HCT116 (cell line): ENCODE data around the gene FAM184A. TPM values are rescaled to one million over a fixed set of nuclear protein-coding genes. Genes with fewer than 3 reads are reported as not detected.

ENCODE experiments used
- ATAC-seq: fragments of 200-7000 bp; cut with Tn5 transposase; 2 replicates; pipeline ENCODE4 v1.9.1; 2020; ENCODE audit warnings: mild to moderate bottlenecking, moderate library complexity
- BruUV-seq: library from RNA; stranded (reverse); fragments of 400-500 nt; replicated peaks from 2 replicates; lab custom pipeline; 2021; lab: Mats Ljungman, UMichigan
- CTCF ChIA-PET: fragments of 300-600 bp; sonication (Branson Sonifier 250); formaldehyde crosslinking; loops from one replicate; lab custom pipeline; 2021; ENCODE audit warnings: antibody characterized with exemption; lab: Charles Lee
- POLR2A ChIA-PET: fragments of 300-600, 350-600 bp; sonication (Branson Sonifier 250); formaldehyde crosslinking; loops from one replicate; lab custom pipeline; 2021; ENCODE audit warnings: antibody characterized with exemption; lab: Charles Lee
- RAD21 ChIA-PET, 2 experiments: fragments of 300-600 bp; sonication (Branson Sonifier 250); formaldehyde crosslinking; loops; one replicate each; lab custom pipeline; 2023; ENCODE audit warnings: low total read pairs in 2 of 2; ENCODE audit not compliant: uncharacterized antibody in 2 of 2, unreplicated experiment in 2 of 2, low non-redundant PET in 1 of 2; lab: Charles Lee
- DNase-seq: peaks from one replicate; pipeline ENCODE4 v3.0.0-alpha.2; 2010; ENCODE audit warnings: low read depth, low spot score
- H2AFZ ChIP-seq: fragments of 200-600 bp; shearing (Covaris generic), sonication (generic); 2 replicates; pipeline ENCODE4 v1.6.1; 2017; ENCODE audit warnings: low read depth, mixed run types, mixed read lengths, antibody characterized with exemption, low read length; ENCODE audit not compliant: poor library complexity, severe bottlenecking
- H3K27ac ChIP-seq: 2 replicates; pipeline ENCODE4 v1.5.1; 2012; ENCODE audit warnings: low read depth, low read length
- H3K27me3 ChIP-seq: fragments of 200-600 bp; sonication (generic); 2 replicates; pipeline ENCODE4 v1.6.1; 2016; ENCODE audit warnings: mixed run types, low read length, mixed read lengths; ENCODE audit not compliant: insufficient read depth
- H3K36me3 ChIP-seq, 2 experiments: fragments of 200-500 bp in 1 of 2; fragments of 200-600 bp in 1 of 2; sonication (Bioruptor generic) in 1 of 2; sonication (generic) in 1 of 2; 2 replicates each; pipeline versions ENCODE4 v1.5.1 to v1.6.1; 2014 to 2016; ENCODE audit warnings: low read length in 2 of 2, inconsistent platforms in 1 of 2, mixed read lengths in 1 of 2, mixed run types in 1 of 2; ENCODE audit not compliant: insufficient read depth in 2 of 2, control insufficient read depth in 1 of 2
- H3K4me1 ChIP-seq, 2 experiments: fragments of 200-600 bp in 1 of 2; sonication (generic) in 1 of 2; 2 replicates each; pipeline versions ENCODE4 v1.5.1 to v1.6.1; 2012 to 2017; ENCODE audit warnings: low read length in 2 of 2, inconsistent platforms in 1 of 2, mild to moderate bottlenecking in 1 of 2, mixed read lengths in 1 of 2, mixed run types in 1 of 2, moderate library complexity in 1 of 2; ENCODE audit not compliant: insufficient read depth in 2 of 2, control insufficient read depth in 1 of 2
- H3K4me2 ChIP-seq: fragments of 200-600 bp; sonication (generic); 2 replicates; pipeline ENCODE4 v1.6.1; 2017; ENCODE audit warnings: mixed run types, low read length, mixed read lengths
- H3K4me3 ChIP-seq, 2 experiments: fragments of 200-600 bp in 1 of 2; sonication (generic) in 1 of 2; replicated peaks in 1 of 2; 2 replicates each; pipeline ENCODE4 v1.5.1; 2011 to 2016; ENCODE audit warnings: low read length in 2 of 2, control low read depth in 1 of 2, low read depth in 1 of 2, mild to moderate bottlenecking in 1 of 2, mixed read lengths in 1 of 2, mixed run types in 1 of 2
- H3K79me2 ChIP-seq: fragments of 200-600 bp; sonication (generic); 2 replicates; pipeline ENCODE4 v1.6.1; 2017; ENCODE audit warnings: mild to moderate bottlenecking, mixed run types, low read length, moderate library complexity, mixed read lengths; ENCODE audit not compliant: insufficient read depth
- H3K9ac ChIP-seq: fragments of 200-600 bp; sonication (generic); 2 replicates; pipeline ENCODE4 v1.6.1; 2016; ENCODE audit warnings: low read length, mixed read lengths
- H3K9me2 ChIP-seq: fragments of 200-600 bp; sonication (generic), shearing (Covaris generic); 2 replicates; pipeline ENCODE4 v1.6.1; 2017; ENCODE audit warnings: mixed run types, mild to moderate bottlenecking, moderate library complexity; ENCODE audit not compliant: insufficient read depth
- H3K9me3 ChIP-seq, 2 experiments: fragments of 200-500 bp in 1 of 2; fragments of 200-600 bp in 1 of 2; sonication (Bioruptor generic) in 1 of 2; sonication (generic) in 1 of 2; 2 replicates each; pipeline ENCODE4 v1.6.1; 2014 to 2017; ENCODE audit warnings: low read length in 2 of 2, mixed read lengths in 2 of 2, inconsistent platforms in 1 of 2, low read depth in 1 of 2, mild to moderate bottlenecking in 1 of 2, mixed run types in 1 of 2, moderate library complexity in 1 of 2; ENCODE audit not compliant: control insufficient read depth in 1 of 2, insufficient read depth in 1 of 2
- H4K20me1 ChIP-seq: fragments of 200-600 bp; sonication (generic), shearing (Covaris generic); 2 replicates; pipeline ENCODE4 v1.6.1; 2017; ENCODE audit warnings: mixed run types, mild to moderate bottlenecking, moderate library complexity; ENCODE audit not compliant: insufficient read depth
- EGR1 ChIP-seq: IDR thresholded peaks from 2 replicates; pipeline ENCODE4 v1.6.1; 2012; ENCODE audit warnings: low read depth
- ELF1 ChIP-seq: IDR thresholded peaks from 2 replicates; pipeline ENCODE4 v1.6.1; 2012; ENCODE audit warnings: low read depth, borderline replicate concordance
- EZH2 ChIP-seq: fragments of 200-600 bp; sonication (generic); IDR thresholded peaks from 2 replicates; pipeline ENCODE4 v1.6.1; 2017; ENCODE audit warnings: antibody characterized with exemption, mixed run types
- POLR2A ChIP-seq: IDR thresholded peaks from 2 replicates; pipeline ENCODE4 v1.7.0; 2011; ENCODE audit warnings: borderline replicate concordance; ENCODE audit not compliant: insufficient read depth, insufficient read length; ENCODE audit errors: extremely low read depth
- POLR2AphosphoS5 ChIP-seq: IDR thresholded peaks from 2 replicates; pipeline ENCODE4 v1.6.1; 2011; ENCODE audit warnings: mild to moderate bottlenecking, low read depth, low read length, moderate library complexity
- REST ChIP-seq: IDR thresholded peaks from 2 replicates; pipeline ENCODE4 v1.6.1; 2012; ENCODE audit warnings: low read depth
- SIN3A ChIP-seq: IDR thresholded peaks from 2 replicates; pipeline ENCODE4 v1.6.1; 2012; ENCODE audit warnings: low read depth
- ZFX ChIP-seq: fragments of 450-650 bp; IDR thresholded peaks from 2 replicates; pipeline ENCODE4 v1.6.1; 2017
- ZNF274 ChIP-seq: fragments of 200-500 bp; sonication (Bioruptor generic); IDR thresholded peaks from 2 replicates; pipeline ENCODE4 v1.6.1; 2014; ENCODE audit warnings: mild to moderate bottlenecking, low read depth, low read length, inconsistent platforms
- intact Hi-C: fragments of 100-400 bp; cut with micrococcal nuclease; formaldehyde crosslinking; loops from 2 replicates; pipeline ENCODE4 v1.10.0; 2022
- total RNA-seq: library from RNA; stranded (reverse); gene quantifications from one replicate; pipeline ENCODE4 v1.2.1, GENCODE V29; 2021; ENCODE audit not compliant: unreplicated experiment

Gene FAM184A
- total RNA-seq, 1 experiment from 2014 or later, result 2.4 TPM

DNA sequence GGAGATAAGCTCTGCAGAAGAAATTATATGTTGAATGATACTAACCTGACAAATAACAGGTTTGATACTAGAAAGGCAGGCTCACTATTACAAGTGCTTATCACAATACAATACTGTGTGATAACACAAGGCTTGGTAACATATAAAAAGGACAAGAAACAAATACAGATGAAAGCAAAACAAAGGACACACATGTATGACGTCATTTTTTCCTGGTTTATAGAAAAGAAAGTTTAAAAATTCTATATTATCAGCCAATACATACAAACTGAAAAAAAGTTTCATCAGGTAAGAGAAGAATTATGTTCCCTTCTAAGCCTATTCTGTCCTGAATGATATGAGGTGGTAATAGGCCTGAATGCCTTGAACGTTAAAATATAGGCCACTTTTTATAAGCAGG is 111.2 kb downstream of the FAM184A start:
- intact Hi-C loops, result loop anchor here (5.0 to 10.0 kb wide), 2 partner anchors 380 to 758 kb away; partner anchors contain the start of gene MAN1A1
- Histone ChIP-seq H3K27ac (no peak overlapping the region), H4K20me1 (no peaks in the 10 kb centered on the region), H3K4me2 (no peak overlapping the region), H3K27me3 (no peaks in the 10 kb centered on the region), H3K9me3 (no peaks in the 10 kb centered on the region), H3K36me3 (no peaks in the 10 kb centered on the region), H3K9me2 (no peaks in the 10 kb centered on the region), H3K79me2 (no peaks in the 10 kb centered on the region), H3K9ac (no peak overlapping the region), H3K4me1 (peaks cover 0 to 3% of the 10 kb centered on the region in 2 experiments; a peak in 1 of 4 replicates), H3K4me3 (no peak overlapping the region), H2AFZ (no peak overlapping the region)
- DNase-seq (no peak), ATAC-seq (no peak)
- TF ChIP-seq EZH2, result no peak
- no peak for TF ChIP-seq POLR2A
- RAD21 ChIA-PET, result interaction anchor here in 1 of 2 experiments (3.2 kb wide), 1 partner anchor 143 kb away, joined by 16 read pairs; no protein-coding TSS in a partner anchor
- BruUV-seq, result no TSS peak
- POLR2A ChIA-PET, result no interaction called here
- CTCF ChIA-PET, result interaction anchor here (7.7 kb wide), 1 partner anchor 143 kb away, joined by 113 read pairs; no protein-coding TSS in a partner anchor

DNA sequence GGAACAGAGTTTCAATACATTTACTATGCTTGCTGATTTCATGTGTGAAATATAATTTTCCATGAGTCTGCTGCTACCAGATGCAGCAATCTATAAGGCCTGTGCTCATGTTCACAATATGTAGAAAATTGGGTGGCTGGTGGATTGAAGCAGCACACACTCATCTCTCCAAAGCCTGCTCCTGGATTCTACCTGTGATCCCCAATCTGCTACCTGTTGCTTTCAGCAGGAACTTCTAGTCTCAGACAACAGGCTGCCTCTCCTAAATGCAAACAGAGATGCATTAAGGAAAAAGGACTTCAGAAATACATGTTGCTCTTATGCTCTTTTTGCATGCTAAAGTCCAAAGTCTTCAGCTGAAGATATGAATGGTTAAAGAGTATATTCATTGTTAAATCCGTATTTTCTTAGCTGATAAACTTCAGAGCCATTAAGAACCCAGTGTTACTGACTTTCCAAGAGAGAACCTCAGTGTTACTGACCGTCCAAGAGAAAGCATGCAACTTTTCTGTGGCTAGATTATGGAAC is 112.6 kb downstream of the FAM184A start:
- Histone ChIP-seq H3K27ac (no peak overlapping the region), H3K79me2 (no peaks in the 10 kb centered on the region), H2AFZ (no peak overlapping the region), H4K20me1 (no peaks in the 10 kb centered on the region), H3K27me3 (no peaks in the 10 kb centered on the region), H3K36me3 (no peaks in the 10 kb centered on the region), H3K4me1 (peaks cover 0 to 10% of the 10 kb centered on the region in 2 experiments; a peak in 1 of 4 replicates), H3K9me3 (no peaks in the 10 kb centered on the region), H3K9me2 (no peaks in the 10 kb centered on the region), H3K4me3 (no peak overlapping the region)
- DNase-seq (no peak), ATAC-seq (no peak)
- ChIA-PET POLR2A (no interaction called here), RAD21 (no interaction called here)
- intact Hi-C loops, result loop anchor here (5.0 to 10.0 kb wide), 2 partner anchors 381 to 759 kb away; partner anchors contain the start of gene MAN1A1
- BruUV-seq, result no TSS peak
- no peak for TF ChIP-seq EGR1
- TF ChIP-seq POLR2AphosphoS5, result no peak
- TF ChIP-seq ZNF274, result no peak
- TF ChIP-seq SIN3A, result no peak
- TF ChIP-seq ELF1, result no peak
- TF ChIP-seq ZFX, result no peak
- TF ChIP-seq REST, result no peak
- TF ChIP-seq, all 23 proteins: peak for 0
- no peak overlapping the region for H3K9ac ChIP-seq
- H3K4me2 ChIP-seq, result no peak overlapping the region
- CTCF ChIA-PET, result no interaction called here
